ENCODE results near the gene BCAS3.
A peak's percentile ranks its signal among the peaks of the same experiment; 100 is the strongest.
"Not testable (repeated sequence)": the region's sequence is repeated elsewhere in the genome, so short reads cannot be mapped to it uniquely, and the experiment has no call there.

BCAS3 gene

GRCh38 chr17:61005958-61006357 lies 328.3 kb downstream of the BCAS3 start:
- not testable (repeated sequence) for DNase-seq (ENCODE audit: low spot score)

GRCh38 chr17:61007980-61008379 lies 330.3 kb downstream of the BCAS3 start:
- DNase-seq (ENCODE audit: low spot score) = no peak

GRCh38 chr17:61009663-61010062 lies 332.0 kb downstream of the BCAS3 start:
- no peak for DNase-seq (ENCODE audit: low spot score)

- no peak for DNase-seq (ENCODE audit: low spot score)
Measured at GRCh38 chr17:61010661-61011170, 333.1 kb downstream of the BCAS3 start.

GRCh38 chr17:61011251-61011650 lies 333.6 kb downstream of the BCAS3 start:
- no peak for DNase-seq (ENCODE audit: low spot score)

GRCh38 chr17:61015966-61016365 lies 338.3 kb downstream of the BCAS3 start:
- no peak for DNase-seq (ENCODE audit: low spot score)

- DNase-seq (ENCODE audit: low spot score) = no peak
Measured at GRCh38 chr17:61017317-61018006, 339.8 kb downstream of the BCAS3 start.

GRCh38 chr17:61018938-61019337 lies 341.3 kb downstream of the BCAS3 start:
- DNase-seq (ENCODE audit: low spot score) = no peak

GRCh38 chr17:61023996-61024395 lies 346.3 kb downstream of the BCAS3 start:
- DNase-seq (ENCODE audit: low spot score) = no peak

- no peak for DNase-seq (ENCODE audit: low spot score)
Measured at GRCh38 chr17:61026818-61027217, 349.2 kb downstream of the BCAS3 start.

- no peak for DNase-seq (ENCODE audit: low spot score)
Measured at GRCh38 chr17:61029181-61029580, 351.5 kb downstream of the BCAS3 start.

- no peak for DNase-seq (ENCODE audit: low spot score)
Measured at GRCh38 chr17:61040666-61041065, 363.0 kb downstream of the BCAS3 start.

- DNase-seq (ENCODE audit: low spot score) = not testable (repeated sequence)
Measured at GRCh38 chr17:61042348-61042747, 364.7 kb downstream of the BCAS3 start.

- DNase-seq (ENCODE audit: low spot score) = no peak
Measured at GRCh38 chr17:61047515-61047914, 369.9 kb downstream of the BCAS3 start.

GRCh38 chr17:61048376-61049106 lies 370.9 kb downstream of the BCAS3 start:
- DNase-seq (ENCODE audit: low spot score) = no peak

GRCh38 chr17:61053469-61053868 lies 375.8 kb downstream of the BCAS3 start:
- no peak for DNase-seq (ENCODE audit: low spot score)

- DNase-seq (ENCODE audit: low spot score) = no peak
Measured at GRCh38 chr17:61054436-61054835, 376.8 kb downstream of the BCAS3 start.

- DNase-seq (ENCODE audit: low spot score) = peak; percentile 3
Measured at GRCh38 chr17:61057257-61057656, 379.6 kb downstream of the BCAS3 start.

- DNase-seq (ENCODE audit: low spot score) = no peak
Measured at GRCh38 chr17:61058066-61058465, 380.4 kb downstream of the BCAS3 start.

GRCh38 chr17:61063528-61063927 lies 385.9 kb downstream of the BCAS3 start:
- no peak for DNase-seq (ENCODE audit: low spot score)

- no peak for DNase-seq (ENCODE audit: low spot score)
Measured at GRCh38 chr17:61064087-61064951, 386.7 kb downstream of the BCAS3 start.

- no peak for DNase-seq (ENCODE audit: low spot score)
Measured at GRCh38 chr17:61065263-61065773, 387.7 kb downstream of the BCAS3 start.

All from CD4-positive, alpha-beta T cell treated with Interleukin-15 for 4 hours (primary cell).